ENCODE results near the gene KRT80. TPM values are rescaled to one million over a fixed set of nuclear protein-coding genes. Genes with fewer than 3 reads are reported as not detected.

KRT80 gene
- total RNA-seq, 1 donor from 2014 or later: 0.07 TPM

DNA sequence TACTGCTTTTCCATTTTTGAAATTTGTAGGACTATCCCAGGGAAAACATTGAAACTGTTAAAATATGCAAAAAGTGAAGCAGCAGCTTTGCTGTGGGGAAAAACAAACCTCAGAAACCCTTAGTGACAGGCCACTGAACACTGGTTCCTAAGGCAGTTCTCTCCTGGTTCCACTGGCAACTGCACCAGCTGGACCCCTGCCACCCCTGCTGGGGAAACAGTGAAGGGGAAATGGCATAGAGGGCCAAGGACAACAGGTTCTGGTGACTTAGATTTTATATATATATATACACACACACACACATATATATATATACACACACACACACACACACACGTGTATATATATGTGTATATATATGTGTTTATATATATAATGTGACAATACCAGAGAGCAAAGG is 25.0 kb upstream of the KRT80 start:
- Mint-ChIP-seq H3K27ac (no peak overlapping the region), H3K9me3 (ENCODE audit: low read depth) (no peaks in the 10 kb centered on the region), H3K27me3 (peaks cover 4% of the 10 kb centered on the region), H3K4me3 (ENCODE audit: low read depth) (no peak overlapping the region), H3K36me3 (ENCODE audit: insufficient read depth) (no peaks in the 10 kb centered on the region), H3K4me1 (ENCODE audit: low read depth) (peaks cover 29% of the 10 kb centered on the region)
- no peak for DNase-seq (ENCODE audit: low spot score, unreplicated experiment)
- TF ChIP-seq, protein P1, sequence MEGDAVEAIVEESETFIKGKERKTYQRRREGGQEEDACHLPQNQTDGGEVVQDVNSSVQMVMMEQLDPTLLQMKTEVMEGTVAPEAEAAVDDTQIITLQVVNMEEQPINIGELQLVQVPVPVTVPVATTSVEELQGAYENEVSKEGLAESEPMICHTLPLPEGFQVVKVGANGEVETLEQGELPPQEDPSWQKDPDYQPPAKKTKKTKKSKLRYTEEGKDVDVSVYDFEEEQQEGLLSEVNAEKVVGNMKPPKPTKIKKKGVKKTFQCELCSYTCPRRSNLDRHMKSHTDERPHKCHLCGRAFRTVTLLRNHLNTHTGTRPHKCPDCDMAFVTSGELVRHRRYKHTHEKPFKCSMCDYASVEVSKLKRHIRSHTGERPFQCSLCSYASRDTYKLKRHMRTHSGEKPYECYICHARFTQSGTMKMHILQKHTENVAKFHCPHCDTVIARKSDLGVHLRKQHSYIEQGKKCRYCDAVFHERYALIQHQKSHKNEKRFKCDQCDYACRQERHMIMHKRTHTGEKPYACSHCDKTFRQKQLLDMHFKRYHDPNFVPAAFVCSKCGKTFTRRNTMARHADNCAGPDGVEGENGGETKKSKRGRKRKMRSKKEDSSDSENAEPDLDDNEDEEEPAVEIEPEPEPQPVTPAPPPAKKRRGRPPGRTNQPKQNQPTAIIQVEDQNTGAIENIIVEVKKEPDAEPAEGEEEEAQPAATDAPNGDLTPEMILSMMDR (IDR thresholded peaks at IDR 0.05; ENCODE audit: unreplicated experiment): no peak

DNA sequence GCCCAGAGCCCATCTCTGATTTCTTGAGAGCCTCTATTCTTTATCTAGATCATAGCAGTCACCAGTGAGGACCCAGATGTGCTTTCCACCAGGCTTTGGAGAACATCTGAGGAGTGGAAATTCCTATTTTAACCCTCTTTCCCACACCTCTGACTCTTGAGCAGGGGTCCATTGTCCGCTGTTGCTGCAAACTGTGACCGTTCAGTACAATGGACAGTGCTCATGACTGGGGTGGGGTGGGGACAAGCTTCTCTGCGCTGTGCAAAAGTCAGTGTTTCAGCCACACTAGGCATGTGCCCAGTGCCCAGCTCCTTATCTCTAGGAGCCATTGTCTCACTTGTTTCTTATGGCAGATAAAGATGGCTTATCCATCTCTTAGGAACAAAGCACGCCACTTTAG is 24.3 kb upstream of the KRT80 start:
- Mint-ChIP-seq H3K4me1 (ENCODE audit: low read depth) (peaks cover 29% of the 10 kb centered on the region), H3K27ac (peak overlapping the region; percentile 54), H3K27me3 (peaks cover 9% of the 10 kb centered on the region), H3K9me3 (ENCODE audit: low read depth) (no peaks in the 10 kb centered on the region), H3K4me3 (ENCODE audit: low read depth) (no peak overlapping the region), H3K36me3 (ENCODE audit: insufficient read depth) (no peaks in the 10 kb centered on the region)
- no peak for DNase-seq (ENCODE audit: low spot score, unreplicated experiment)
- TF ChIP-seq, protein P1 (IDR thresholded peaks at IDR 0.05; ENCODE audit: unreplicated experiment): no peak

GRCh38 chr12:52215587-52216031 is 23.8 kb upstream of the KRT80 start:
- no peak overlapping the region for H3K4me3 Mint-ChIP-seq (ENCODE audit: low read depth)
- TF ChIP-seq, protein P1 (IDR thresholded peaks at IDR 0.05; ENCODE audit: unreplicated experiment): no peak
- no peak for DNase-seq (ENCODE audit: low spot score, unreplicated experiment)

GRCh38 chr12:52214421-52214802 is 22.6 kb upstream of the KRT80 start:
- Mint-ChIP-seq H3K27me3 (peaks cover 11% of the 10 kb centered on the region), H3K9me3 (ENCODE audit: low read depth) (no peaks in the 10 kb centered on the region), H3K36me3 (ENCODE audit: insufficient read depth) (no peaks in the 10 kb centered on the region), H3K4me3 (ENCODE audit: low read depth) (no peak overlapping the region), H3K4me1 (ENCODE audit: low read depth) (peaks cover 29% of the 10 kb centered on the region), H3K27ac (no peak overlapping the region)
- TF ChIP-seq, protein P1 (IDR thresholded peaks at IDR 0.05; ENCODE audit: unreplicated experiment): no peak
- DNase-seq (ENCODE audit: low spot score, unreplicated experiment): no peak

More at GRCh38 chr12:52215587-52216031, 23.8 kb upstream of the KRT80 start:
- Mint-ChIP-seq H3K27ac (peak overlapping the region; percentile 54), H3K9me3 (ENCODE audit: low read depth) (no peaks in the 10 kb centered on the region), H3K27me3 (peaks cover 9% of the 10 kb centered on the region), H3K4me1 (ENCODE audit: low read depth) (peaks cover 29% of the 10 kb centered on the region), H3K36me3 (ENCODE audit: insufficient read depth) (no peaks in the 10 kb centered on the region)

DNA sequence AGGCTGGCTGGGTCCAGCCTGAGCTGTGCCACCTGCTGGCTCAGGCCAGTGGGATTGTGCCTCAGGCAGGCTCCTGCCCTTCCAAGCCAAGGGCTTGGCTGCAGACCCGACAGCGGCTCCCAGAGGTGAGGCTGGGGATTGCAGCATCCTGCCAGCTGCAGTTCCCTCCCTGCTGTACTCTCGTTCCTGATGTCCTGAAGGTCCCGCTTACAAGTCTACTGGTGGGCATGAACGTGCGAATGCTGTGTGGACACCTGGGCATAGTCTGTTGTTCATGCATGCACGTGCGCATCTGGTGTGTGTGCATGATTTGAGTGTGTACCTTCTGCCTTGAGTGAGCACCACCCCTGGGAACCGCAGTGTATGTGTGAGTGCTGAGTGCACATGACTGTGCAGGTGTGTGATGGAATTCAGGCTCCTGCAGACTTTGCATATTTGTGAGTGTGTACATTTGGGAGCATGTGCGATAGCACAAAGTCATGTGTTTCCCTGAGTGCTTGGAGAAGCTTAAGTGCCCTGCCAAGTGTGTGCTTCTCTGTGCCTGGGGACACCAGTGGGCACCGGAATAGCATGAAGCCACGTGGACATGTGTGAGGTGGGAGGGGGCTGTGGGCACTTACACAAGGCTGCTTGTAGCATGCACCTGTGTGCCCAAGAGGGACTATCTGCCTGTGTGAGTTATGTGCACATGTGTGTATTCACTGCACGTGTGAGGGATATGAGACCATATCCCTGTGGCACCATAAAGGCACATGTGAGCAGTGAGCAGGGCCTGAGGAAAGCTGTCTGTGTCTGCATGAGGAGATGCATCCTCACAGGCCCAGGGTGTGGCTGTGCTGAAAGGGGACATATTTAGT is 22.0 kb upstream of the KRT80 start:
- H3K4me1 Mint-ChIP-seq (ENCODE audit: low read depth): peaks cover 29% of the 10 kb centered on the region
- peak overlapping the region; percentile 72 for H3K27ac Mint-ChIP-seq
- H3K4me3 Mint-ChIP-seq (ENCODE audit: low read depth): no peak overlapping the region
- peak; percentile 79 for DNase-seq (ENCODE audit: low spot score, unreplicated experiment)
- H3K36me3 Mint-ChIP-seq (ENCODE audit: insufficient read depth): no peaks in the 10 kb centered on the region
- TF ChIP-seq, protein P1 (IDR thresholded peaks at IDR 0.05; ENCODE audit: unreplicated experiment): peak; percentile 91
- peaks cover 16% of the 10 kb centered on the region for H3K27me3 Mint-ChIP-seq
- no peaks in the 10 kb centered on the region for H3K9me3 Mint-ChIP-seq (ENCODE audit: low read depth)
